A172 (cell line): ENCODE results near the gene GPX4. TPM values are rescaled to one million over a fixed set of nuclear protein-coding genes. Genes with fewer than 3 reads are reported as not detected.
A peak's percentile ranks its signal among the peaks of the same experiment; 100 is the strongest.

Experiments used
- DNase-seq: peaks from one replicate; pipeline ENCODE4 v3.0.0-alpha.2; 2015; ENCODE audit warnings: low spot score
- total RNA-seq: library from RNA; depleted of rRNA; stranded (reverse); fragments of >200 nt; shearing (Covaris generic); gene quantifications from 2 replicates; pipeline ENCODE4 v1.2.3, GENCODE V29; 2014; rRNA removed

Gene GPX4
- total RNA-seq, 1 experiment from 2014 or later, result 323 TPM

GRCh38 chr19:1149259-1150045 is 45.7 kb downstream of the GPX4 start:
- no peak for DNase-seq

DNA sequence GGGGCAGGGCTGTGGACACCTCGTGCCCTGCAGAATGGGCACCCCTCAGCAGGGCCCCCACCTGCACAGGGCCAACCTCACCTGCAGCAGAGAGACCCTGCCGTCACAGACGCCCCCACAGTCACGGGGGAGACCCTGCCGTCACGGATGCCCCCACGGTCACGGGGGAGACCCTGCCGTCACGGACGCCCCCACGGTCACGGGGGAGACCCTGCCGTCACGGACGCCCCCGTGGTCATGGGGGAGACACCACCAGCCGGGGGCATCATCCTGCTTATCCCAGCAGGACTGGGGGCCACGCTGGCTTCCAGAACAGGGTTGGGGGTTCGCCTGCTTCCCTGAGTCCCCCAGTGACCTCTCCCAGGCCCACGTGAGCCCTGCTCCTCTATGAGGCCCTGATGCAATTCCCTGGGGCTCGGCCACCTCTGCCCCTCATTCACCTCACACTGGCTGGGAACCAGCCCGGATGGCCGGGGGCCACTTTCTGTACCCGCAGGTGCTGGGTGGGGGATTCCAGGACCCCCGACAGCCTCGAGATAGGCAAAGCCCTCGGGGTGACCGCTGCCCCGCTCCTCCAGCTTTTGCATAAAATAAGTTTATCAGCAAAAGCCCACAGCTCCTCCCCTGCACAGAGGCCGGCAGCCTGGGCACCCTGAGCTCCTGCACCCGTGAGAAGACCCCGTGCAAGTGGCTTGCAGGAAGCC is 46.7 kb downstream of the GPX4 start:
- DNase-seq, result no peak

DNA sequence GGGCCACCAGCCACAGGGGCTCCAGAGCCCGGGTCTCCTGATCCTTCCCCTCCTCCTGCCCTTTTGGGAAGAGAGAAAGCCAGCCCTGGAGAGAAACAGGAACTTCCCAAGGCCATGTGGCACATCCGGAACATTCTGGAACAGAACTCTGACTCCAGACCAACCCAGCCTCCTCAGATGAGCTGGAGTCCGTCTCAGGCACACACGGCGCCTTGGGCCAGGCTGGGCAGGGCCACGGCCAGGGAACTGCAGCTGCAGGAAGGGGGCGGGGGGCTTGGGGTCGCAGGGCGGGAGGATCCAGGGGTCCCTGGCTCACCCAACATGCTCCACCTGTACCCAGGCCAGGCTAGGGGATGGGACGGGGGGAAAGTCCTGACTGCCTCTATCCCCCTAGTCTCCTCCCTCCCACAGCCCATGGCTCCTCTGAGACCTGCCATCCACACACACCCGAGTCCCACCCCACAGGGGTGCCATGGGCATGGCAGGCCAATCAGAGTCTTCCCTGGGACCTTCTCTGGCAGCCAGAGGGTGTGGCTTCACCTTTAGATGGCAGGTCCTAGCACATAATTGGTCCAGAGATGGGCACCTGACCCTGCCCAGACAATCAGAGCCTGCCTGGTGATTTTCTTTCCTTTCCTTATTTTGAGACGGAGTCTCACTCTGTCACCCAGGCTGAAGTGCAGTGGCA is 47.4 kb downstream of the GPX4 start:
- no peak for DNase-seq

- DNase-seq, result no peak
These were observed 48.3 kb downstream of the GPX4 start for GRCh38 chr19:1151917-1152587.

GRCh38 chr19:1153891-1154730 is 50.3 kb downstream of the GPX4 start:
- no peak for DNase-seq

DNA sequence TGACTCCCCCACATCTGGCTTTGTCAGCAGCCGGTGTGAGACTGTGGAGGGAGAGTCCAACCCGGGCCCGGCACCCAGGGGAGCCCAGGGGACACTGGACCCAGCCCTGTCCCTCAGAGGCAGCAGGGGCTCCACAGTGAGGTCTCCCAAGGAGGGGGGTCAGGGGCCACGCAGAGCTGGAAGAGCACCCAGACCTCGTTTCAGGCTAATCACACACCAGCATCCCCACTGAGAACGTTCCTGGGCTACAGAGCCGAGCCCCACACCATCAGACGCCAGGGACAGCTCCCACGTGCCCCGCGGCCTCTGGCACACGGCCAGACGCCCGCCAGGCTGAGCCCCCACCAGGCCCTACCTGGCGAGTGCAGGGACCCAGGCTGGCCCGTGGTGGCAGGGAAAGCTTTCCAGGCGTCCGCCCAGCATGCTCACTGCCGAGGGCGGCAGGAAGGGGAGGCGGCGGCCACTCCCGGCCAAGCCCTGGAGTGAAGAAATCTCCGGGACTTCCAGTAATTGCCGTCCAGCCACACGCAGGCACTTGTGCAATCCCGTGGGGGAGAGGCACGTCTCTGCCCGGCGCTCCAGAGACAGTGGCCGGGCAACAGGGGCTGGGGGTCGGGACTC is 51.0 kb downstream of the GPX4 start:
- peak; percentile 65 for DNase-seq

DNA sequence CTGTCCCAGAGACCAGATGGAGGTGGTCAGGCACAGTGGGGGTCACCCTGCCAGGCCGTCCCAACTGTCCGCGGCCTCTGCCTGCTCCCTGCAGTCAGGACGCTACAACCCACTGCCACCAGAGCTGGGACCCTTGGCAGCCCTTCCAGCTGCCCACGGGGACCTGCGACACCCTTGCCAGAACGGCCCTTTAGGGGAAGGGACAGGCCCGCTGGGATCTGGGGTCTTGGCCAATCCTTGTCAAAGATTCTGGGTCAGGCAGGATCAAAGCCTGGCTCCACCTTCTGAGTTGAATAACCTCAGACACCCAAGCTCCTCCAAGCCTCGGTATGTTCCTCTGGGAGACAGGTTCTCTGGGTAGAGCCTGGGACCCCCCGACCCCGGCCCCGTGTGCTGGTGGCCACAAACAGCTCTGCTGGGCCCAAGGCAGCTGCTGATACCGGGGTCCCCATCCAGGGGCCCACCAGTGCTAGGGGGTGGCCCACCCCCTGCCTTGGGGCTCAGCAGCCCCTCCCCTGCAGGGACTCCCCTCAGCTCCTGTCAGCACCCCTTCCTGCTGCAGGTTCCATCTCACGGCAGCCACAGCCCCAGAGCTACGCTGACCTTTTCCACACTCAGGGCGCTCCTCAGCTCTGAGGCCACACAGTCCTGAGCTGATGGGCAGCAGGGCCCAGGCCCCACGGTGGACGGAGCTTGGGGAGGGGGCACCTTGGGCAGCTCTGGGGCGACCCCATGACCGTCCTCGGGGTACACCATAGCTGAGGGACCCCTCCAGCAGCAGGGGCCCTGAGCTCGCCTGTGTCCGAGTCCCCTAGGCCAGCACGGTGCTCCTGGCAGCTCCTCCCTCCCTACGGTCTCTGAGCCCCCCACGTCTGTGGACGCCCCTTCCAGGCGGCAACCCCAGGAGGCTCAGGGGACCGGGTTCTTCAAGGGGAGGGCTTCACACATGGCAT is 51.8 kb downstream of the GPX4 start:
- no peak for DNase-seq

Other genes starting within 250 kb of the GPX4 start
- 14.4 and 16.2 TPM in 2 replicates for gene CFD, start 244.3 kb upstream of the GPX4 start, total RNA-seq
- 15.2 and 17.2 TPM in 2 replicates for gene MED16, start 210.8 kb upstream of the GPX4 start, total RNA-seq
- gene RNU6-9, start 210.5 kb upstream of the GPX4 start, total RNA-seq, result not detected in 2 replicates
- 23.0 and 29.7 TPM in 2 replicates for gene R3HDM4, start 190.8 kb upstream of the GPX4 start, total RNA-seq
- not detected in 2 replicates for gene KISS1R, start 186.7 kb upstream of the GPX4 start, total RNA-seq
- 2.4 and 4.4 TPM in 2 replicates for gene ARID3A, start 178.0 kb upstream of the GPX4 start, total RNA-seq
- gene WDR18, start 119.6 kb upstream of the GPX4 start, total RNA-seq, result 41.8 and 42.6 TPM in 2 replicates
- 0.38 TPM in 1 of 2 replicates, not detected in the other for gene GRIN3B, start 103.6 kb upstream of the GPX4 start, total RNA-seq
- 104 and 131 TPM in 2 replicates for gene TMEM259, start 82.9 kb upstream of the GPX4 start, total RNA-seq
- gene RNU6-2, start 82.5 kb upstream of the GPX4 start, total RNA-seq, result not detected in 2 replicates
- gene CNN2, start 77.4 kb upstream of the GPX4 start, total RNA-seq, result 219 and 243 TPM in 2 replicates
- 5.1 and 8.6 TPM in 2 replicates for gene ABCA7, start 63.9 kb upstream of the GPX4 start, total RNA-seq
- 3.1 and 4.9 TPM in 2 replicates for gene ARHGAP45, start 36.8 kb upstream of the GPX4 start, total RNA-seq
- gene POLR2E, start 8.6 kb upstream of the GPX4 start, total RNA-seq, result 265 and 318 TPM in 2 replicates
- gene SBNO2, start 70.3 kb downstream of the GPX4 start, total RNA-seq, result 37.0 and 51.1 TPM in 2 replicates
- gene STK11, start 101.8 kb downstream of the GPX4 start, total RNA-seq, result 87.8 and 98.9 TPM in 2 replicates
- 0.93 and 0.95 TPM in 2 replicates for gene CBARP, start 134.0 kb downstream of the GPX4 start, total RNA-seq
- gene ATP5F1D, start 137.8 kb downstream of the GPX4 start, total RNA-seq, result 42.2 and 78.9 TPM in 2 replicates
- 7.0 and 19.2 TPM in 2 replicates for gene MIDN, start 144.6 kb downstream of the GPX4 start, total RNA-seq
- gene CIRBP, start 165.3 kb downstream of the GPX4 start, total RNA-seq, result 124 and 266 TPM in 2 replicates
- 90.5 and 93.6 TPM in 2 replicates for gene FAM174C, start 171.5 kb downstream of the GPX4 start, total RNA-seq
- gene EFNA2, start 181.9 kb downstream of the GPX4 start, total RNA-seq, result 9.1 and 9.9 TPM in 2 replicates